Measurements from ENCODE around the gene ZBTB40. TPM values are rescaled to one million over a fixed set of nuclear protein-coding genes. Genes with fewer than 3 reads are reported as not detected.

Gene ZBTB40
- total RNA-seq, 1 experiment from 2014 or later = 20.4 TPM

DNA sequence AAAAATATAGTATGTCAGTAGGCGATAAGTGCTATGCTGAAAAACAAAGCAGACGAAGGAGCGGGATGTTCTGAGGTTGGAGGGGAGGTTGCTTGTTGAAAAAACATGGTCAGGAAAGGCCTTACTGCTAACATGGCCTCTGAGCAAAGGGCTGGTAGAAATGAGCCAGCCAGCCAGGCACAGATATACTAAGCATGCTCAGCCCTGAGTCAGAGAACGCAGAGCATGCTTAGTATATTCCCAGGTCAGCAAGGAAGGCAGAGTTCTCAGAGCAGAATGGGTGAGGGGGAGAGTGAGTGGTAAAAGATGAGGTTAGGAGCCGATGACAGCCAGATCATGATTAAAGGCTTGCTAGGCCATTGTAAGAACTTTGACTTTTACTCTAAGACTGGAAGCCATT is 36.7 kb downstream of the ZBTB40 start:
- Mint-ChIP-seq H3K9me3 (ENCODE audit: unreplicated experiment) (no peaks in the 10 kb centered on the region), H3K4me3 (ENCODE audit: unreplicated experiment) (no peak overlapping the region), H3K4me1 (ENCODE audit: low read depth, unreplicated experiment) (no peaks in the 10 kb centered on the region), H3K27ac (ENCODE audit: unreplicated experiment) (no peak overlapping the region), H3K36me3 (ENCODE audit: insufficient read depth, unreplicated experiment) (peaks cover under 1% of the 10 kb centered on the region), H3K27me3 (ENCODE audit: insufficient read depth, unreplicated experiment) (no peaks in the 10 kb centered on the region)
- Histone ChIP-seq H3K36me3 (ENCODE audit: control insufficient read depth, insufficient read depth, low read length) (no peaks in the 10 kb centered on the region; the same call in 1 of the 2 replicates), H3K4me1 (no peaks in the 10 kb centered on the region), H3K9me3 (no peaks in the 10 kb centered on the region), H3K4me3 (ENCODE audit: low read depth, low read length) (no peak overlapping the region), H3K27me3 (replicated peaks; ENCODE audit: control insufficient read depth, insufficient read depth, low read length) (no peaks in the 10 kb centered on the region)
- CTCF ChIA-PET = no interaction called here
- POLR2A ChIA-PET = no interaction called here
- intact Hi-C loops (cut with micrococcal nuclease; ENCODE audit: unreplicated experiment) = no loop called here
- TF ChIP-seq, protein P1, sequence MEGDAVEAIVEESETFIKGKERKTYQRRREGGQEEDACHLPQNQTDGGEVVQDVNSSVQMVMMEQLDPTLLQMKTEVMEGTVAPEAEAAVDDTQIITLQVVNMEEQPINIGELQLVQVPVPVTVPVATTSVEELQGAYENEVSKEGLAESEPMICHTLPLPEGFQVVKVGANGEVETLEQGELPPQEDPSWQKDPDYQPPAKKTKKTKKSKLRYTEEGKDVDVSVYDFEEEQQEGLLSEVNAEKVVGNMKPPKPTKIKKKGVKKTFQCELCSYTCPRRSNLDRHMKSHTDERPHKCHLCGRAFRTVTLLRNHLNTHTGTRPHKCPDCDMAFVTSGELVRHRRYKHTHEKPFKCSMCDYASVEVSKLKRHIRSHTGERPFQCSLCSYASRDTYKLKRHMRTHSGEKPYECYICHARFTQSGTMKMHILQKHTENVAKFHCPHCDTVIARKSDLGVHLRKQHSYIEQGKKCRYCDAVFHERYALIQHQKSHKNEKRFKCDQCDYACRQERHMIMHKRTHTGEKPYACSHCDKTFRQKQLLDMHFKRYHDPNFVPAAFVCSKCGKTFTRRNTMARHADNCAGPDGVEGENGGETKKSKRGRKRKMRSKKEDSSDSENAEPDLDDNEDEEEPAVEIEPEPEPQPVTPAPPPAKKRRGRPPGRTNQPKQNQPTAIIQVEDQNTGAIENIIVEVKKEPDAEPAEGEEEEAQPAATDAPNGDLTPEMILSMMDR (IDR thresholded peaks at IDR 0.05; ENCODE audit: insufficient read depth in 1 of 2, low read depth in 1 of 2, low read length in 1 of 2, severe bottlenecking in 1 of 2, unreplicated experiment in 1 of 2) = no peak
- no TSS peak for BruUV-seq (replicated peaks)
- DNase-seq = no peak

DNA sequence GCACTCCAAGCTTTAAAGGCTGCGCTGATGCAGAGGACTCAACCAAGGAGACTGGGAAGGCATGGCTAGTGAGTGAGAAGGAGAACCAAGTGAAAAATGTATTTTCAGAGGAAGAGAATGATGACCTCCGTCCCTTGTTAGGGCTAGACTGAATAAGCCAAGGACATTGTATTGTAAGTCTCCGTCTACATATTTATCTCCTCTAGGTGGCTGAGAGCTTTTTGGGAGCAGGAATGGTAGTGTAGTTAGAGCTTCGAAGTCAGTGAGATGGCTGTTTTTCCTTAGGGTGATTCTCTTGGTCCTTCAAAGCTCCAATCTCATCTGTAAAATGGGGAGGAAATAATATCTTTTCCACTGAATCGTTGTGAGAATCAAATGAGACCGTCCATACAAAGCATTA is 37.6 kb downstream of the ZBTB40 start:
- no peaks in the 10 kb centered on the region for H3K27me3 ChIP-seq (replicated peaks; ENCODE audit: control insufficient read depth, insufficient read depth, low read length)
- no peaks in the 10 kb centered on the region for H3K9me3 ChIP-seq

DNA sequence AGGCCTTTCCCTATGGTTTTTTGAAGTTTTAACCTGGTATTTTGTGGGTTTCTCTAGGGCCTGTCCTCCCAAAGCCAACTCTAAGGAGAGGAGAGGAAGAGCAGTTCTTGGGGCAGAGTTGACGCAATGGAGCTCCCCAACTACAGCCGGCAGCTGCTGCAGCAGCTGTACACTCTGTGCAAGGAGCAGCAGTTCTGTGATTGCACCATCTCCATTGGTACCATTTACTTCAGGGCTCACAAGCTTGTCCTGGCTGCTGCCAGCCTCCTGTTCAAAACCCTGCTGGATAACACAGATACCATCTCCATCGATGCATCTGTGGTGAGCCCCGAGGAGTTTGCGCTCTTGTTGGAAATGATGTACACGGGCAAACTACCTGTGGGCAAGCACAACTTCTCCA is 38.2 kb downstream of the ZBTB40 start:
- Mint-ChIP-seq H3K27me3 (ENCODE audit: insufficient read depth, unreplicated experiment) (no peaks in the 10 kb centered on the region), H3K27ac (ENCODE audit: unreplicated experiment) (no peak overlapping the region), H3K4me1 (ENCODE audit: low read depth, unreplicated experiment) (no peaks in the 10 kb centered on the region), H3K4me3 (ENCODE audit: unreplicated experiment) (no peak overlapping the region), H3K36me3 (ENCODE audit: insufficient read depth, unreplicated experiment) (peaks cover 7% of the 10 kb centered on the region), H3K9me3 (ENCODE audit: unreplicated experiment) (no peaks in the 10 kb centered on the region)
- POLR2A ChIA-PET = no interaction called here
- no peak for DNase-seq
- intact Hi-C loops (cut with micrococcal nuclease; ENCODE audit: unreplicated experiment) = no loop called here
- no peaks in the 10 kb centered on the region for H3K9me3 ChIP-seq
- H3K27me3 ChIP-seq (replicated peaks; ENCODE audit: control insufficient read depth, insufficient read depth, low read length) = no peaks in the 10 kb centered on the region
- no peak overlapping the region for H3K4me3 ChIP-seq (ENCODE audit: low read depth, low read length)
- H3K36me3 ChIP-seq (ENCODE audit: control insufficient read depth, insufficient read depth, low read length) = no peaks in the 10 kb centered on the region
- BruUV-seq (replicated peaks) = no TSS peak
- no peaks in the 10 kb centered on the region for H3K4me1 ChIP-seq
- CTCF ChIA-PET = interaction anchor here (0.6 kb wide), 1 partner anchor 56 kb away, joined by 3 read pairs; no protein-coding TSS in a partner anchor
- TF ChIP-seq, protein P1 (IDR thresholded peaks at IDR 0.05; ENCODE audit: insufficient read depth in 1 of 2, low read depth in 1 of 2, low read length in 1 of 2, severe bottlenecking in 1 of 2, unreplicated experiment in 1 of 2) = no peak

More for the DNA sequence above, 37.6 kb downstream of the ZBTB40 start:
- intact Hi-C loops (cut with micrococcal nuclease; ENCODE audit: unreplicated experiment) = no loop called here
- no peaks in the 10 kb centered on the region for H3K4me1 Mint-ChIP-seq (ENCODE audit: low read depth, unreplicated experiment)
- no peak overlapping the region for H3K27ac Mint-ChIP-seq (ENCODE audit: unreplicated experiment)
- ChIA-PET CTCF (no interaction called here), POLR2A (no interaction called here)
- H3K4me3 Mint-ChIP-seq (ENCODE audit: unreplicated experiment) = no peak overlapping the region
- Histone ChIP-seq H3K4me3 (ENCODE audit: low read depth, low read length) (no peak overlapping the region), H3K36me3 (ENCODE audit: control insufficient read depth, insufficient read depth, low read length) (no peaks in the 10 kb centered on the region; the same call in 1 of the 2 replicates), H3K4me1 (no peaks in the 10 kb centered on the region)
- DNase-seq = no peak
- H3K27me3 Mint-ChIP-seq (ENCODE audit: insufficient read depth, unreplicated experiment) = no peaks in the 10 kb centered on the region
- H3K36me3 Mint-ChIP-seq (ENCODE audit: insufficient read depth, unreplicated experiment) = peaks cover 7% of the 10 kb centered on the region
- no TSS peak for BruUV-seq (replicated peaks)
- TF ChIP-seq, protein P1 (IDR thresholded peaks at IDR 0.05; ENCODE audit: insufficient read depth in 1 of 2, low read depth in 1 of 2, low read length in 1 of 2, severe bottlenecking in 1 of 2, unreplicated experiment in 1 of 2) = no peak
- no peaks in the 10 kb centered on the region for H3K9me3 Mint-ChIP-seq (ENCODE audit: unreplicated experiment)
